Endothelial cell of umbilical vein (primary cell): ENCODE data around the gene TFF2. TPM values are rescaled to one million over a fixed set of nuclear protein-coding genes. Genes with fewer than 3 reads are reported as not detected.

Experiments
- BruUV-seq: library from RNA; stranded (reverse); fragments of 400-500 nt; replicated peaks from 2 replicates; lab custom pipeline; 2021; lab: Mats Ljungman, UMichigan
- CTCF ChIA-PET: fragments of 300-600, 350-600 bp; sonication (Branson Sonifier 250); formaldehyde crosslinking; loops from one replicate; lab custom pipeline; 2021; ENCODE audit warnings: antibody characterized with exemption, inconsistent platforms; lab: Charles Lee
- POLR2A ChIA-PET: fragments of 300-600, 350-600 bp; sonication (Branson Sonifier 250); formaldehyde crosslinking; loops from one replicate; lab custom pipeline; 2021; ENCODE audit warnings: antibody characterized with exemption, inconsistent platforms; lab: Charles Lee
- DNase-seq: peaks from one replicate; pipeline ENCODE4 v3.0.0-alpha.2; 2011; ENCODE audit warnings: low read depth, low spot score
- FAIRE-seq: peaks from 2 replicates; lab custom pipeline; 2011; peaks lifted over from hg19 to GRCh38; lab: Jason Lieb, UNC
- H2AFZ ChIP-seq: 2 replicates; pipeline ENCODE4 v1.6.0; 2012; ENCODE audit warnings: low read depth, low read length, control low read depth, inconsistent platforms
- H3K27ac ChIP-seq: 2 replicates; pipeline ENCODE4 v1.5.1; 2011; ENCODE audit warnings: low read depth, mild to moderate bottlenecking, control low read depth, low read length, moderate library complexity; ENCODE audit not compliant: insufficient read depth
- H3K27me3 ChIP-seq, 2 experiments: 2 replicates each; pipeline versions ENCODE4 v1.6.0 to v1.6.1; 2011; ENCODE audit warnings: low read length in 2 of 2, mixed read lengths in 1 of 2; ENCODE audit not compliant: control insufficient read depth in 2 of 2, insufficient read depth in 2 of 2
- H3K36me3 ChIP-seq, 2 experiments: 2 replicates in 1 of 2; 3 replicates in 1 of 2; pipeline ENCODE4 v1.5.1; 2011; ENCODE audit warnings: low read length in 2 of 2, mild to moderate bottlenecking in 1 of 2, moderate library complexity in 1 of 2; ENCODE audit not compliant: control insufficient read depth in 2 of 2, insufficient read depth in 2 of 2; ENCODE audit errors: extremely low read depth in 1 of 2
- H3K4me1 ChIP-seq: 3 replicates; pipeline ENCODE4 v1.5.1; 2011; ENCODE audit warnings: mild to moderate bottlenecking, low read length; ENCODE audit not compliant: control insufficient read depth, insufficient read depth; ENCODE audit errors: extremely low read depth
- H3K4me2 ChIP-seq: 2 replicates; pipeline ENCODE4 v1.6.1; 2011; ENCODE audit warnings: low read length, control low read depth, mixed read lengths; ENCODE audit not compliant: insufficient read depth
- H3K4me3 ChIP-seq, 3 experiments: fragments of 200-600 bp in 1 of 3; sonication (generic), shearing (Covaris generic) in 1 of 3; replicated peaks in 1 of 3; 2 replicates each; pipeline ENCODE4 v1.5.1; 2011 to 2016; ENCODE audit warnings: control low read depth in 3 of 3, low read length in 3 of 3, mild to moderate bottlenecking in 2 of 3, inconsistent platforms in 1 of 3, low read depth in 1 of 3, moderate library complexity in 1 of 3; ENCODE audit not compliant: insufficient read depth in 1 of 3
- H3K79me2 ChIP-seq: 2 replicates; pipeline ENCODE4 v1.6.0; 2012; ENCODE audit warnings: low read length, inconsistent platforms; ENCODE audit not compliant: control insufficient read depth, insufficient read depth
- H3K9ac ChIP-seq: replicated peaks from 2 replicates; pipeline ENCODE3; 2011; ENCODE audit warnings: low read length, control low read depth; ENCODE audit not compliant: insufficient read depth; ENCODE audit errors: extremely low read depth
- H3K9me1 ChIP-seq: replicated peaks from 3 replicates; pipeline ENCODE4 v1.6.0; 2011; ENCODE audit warnings: mild to moderate bottlenecking, low read length; ENCODE audit not compliant: control insufficient read depth, insufficient read depth; ENCODE audit errors: extremely low read depth
- H3K9me3 ChIP-seq: replicated peaks from 2 replicates; pipeline ENCODE4 v1.5.1; 2012; ENCODE audit warnings: low read length, inconsistent platforms; ENCODE audit not compliant: control insufficient read depth, insufficient read depth
- H4K20me1 ChIP-seq: replicated peaks from 2 replicates; pipeline ENCODE3; 2011; ENCODE audit warnings: mild to moderate bottlenecking, low read length; ENCODE audit not compliant: control insufficient read depth, insufficient read depth; ENCODE audit errors: extremely low read depth
- CTCF ChIP-seq, 2 donors: IDR thresholded peaks; 1 replicate in 1 of 2; 2 replicates in 1 of 2; pipeline ENCODE4 v1.5.1; 2011; ENCODE audit warnings: low read length in 2 of 2, mild to moderate bottlenecking in 2 of 2, moderate library complexity in 2 of 2, control low read depth in 1 of 2, inconsistent platforms in 1 of 2, low read depth in 1 of 2; ENCODE audit not compliant: insufficient read depth in 1 of 2; ENCODE audit errors: extremely low read depth in 1 of 2
- GATA2 ChIP-seq: IDR thresholded peaks from 2 replicates; pipeline ENCODE4 v1.7.0; 2011; ENCODE audit warnings: low read depth, mild to moderate bottlenecking, moderate library complexity, mixed read lengths, low read length; ENCODE audit not compliant: insufficient read length, insufficient read depth
- MYC ChIP-seq: IDR thresholded peaks from one replicate; pipeline ENCODE4 v1.6.1; 2011; ENCODE audit warnings: mild to moderate bottlenecking, low read depth, low read length
- POLR2A ChIP-seq: IDR thresholded peaks from 2 replicates; pipeline ENCODE4 v1.6.1; 2012; ENCODE audit warnings: low read depth, mild to moderate bottlenecking, control low read depth, low read length
- POLR2AphosphoS5 ChIP-seq: IDR thresholded peaks from 2 replicates; pipeline ENCODE4 v1.6.1; 2012; ENCODE audit warnings: low read depth, mild to moderate bottlenecking, control low read depth, low read length, moderate library complexity; ENCODE audit not compliant: insufficient read depth
- dilution Hi-C: fragments of 300-500 bp; cut with MboI; formaldehyde crosslinking; loops from one replicate; pipeline ENCODE4 v1.15.0; 2019; ENCODE audit warnings: low sequenced_read_pairs; ENCODE audit not compliant: extremely low pct_ligation_motif_present
- intact Hi-C: fragments of 100-400 bp; cut with micrococcal nuclease; formaldehyde crosslinking; loops from one replicate; pipeline ENCODE4 v1.10.0; 2022
- polyA plus RNA-seq, 4 experiments: library from polyadenylated mRNA; depleted of rRNA in 3 of 4; stranded (reverse) in 3 of 4; unstranded in 1 of 4; fragments of >200 nt; gene quantifications; 2 replicates each; pipeline versions ENCODE4 v1.2.1 to v1.2.3, GENCODE V29; 2011 to 2012; ENCODE audit warnings: missing spikeins in 1 of 4
- total RNA-seq: library from RNA; stranded (reverse); gene quantifications from 2 replicates; pipeline ENCODE4 v1.2.3, GENCODE V29; 2021

Gene TFF2
- total and polyA plus RNA-seq, 2 donors (not counting 3 experiments of a cell fraction or from before 2014, with no cell fraction given): not detected

DNA sequence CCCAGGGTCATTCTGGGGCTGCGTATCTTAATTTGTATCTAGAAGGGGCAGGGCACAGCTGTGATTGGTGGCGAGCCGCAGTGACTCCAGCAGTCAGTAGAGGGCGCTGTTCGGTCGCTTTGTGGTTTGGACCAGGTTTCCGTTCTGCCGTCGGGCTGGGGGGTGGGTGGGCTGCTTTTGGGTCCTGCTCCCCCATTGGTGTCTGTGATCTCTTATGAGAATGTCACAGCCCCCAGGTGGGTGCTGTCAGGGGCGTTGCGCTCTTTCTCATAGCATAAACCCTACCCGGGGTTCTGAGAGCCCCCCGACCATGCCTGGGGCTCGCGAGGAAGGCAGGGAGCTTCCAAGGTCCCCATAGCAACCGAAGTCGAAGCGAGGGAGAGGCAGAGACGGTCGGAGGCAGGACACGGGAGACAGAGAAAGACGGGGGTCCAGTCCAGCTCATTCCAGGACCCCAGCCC is 41.0 kb downstream of the TFF2 start:
- Histone ChIP-seq H4K20me1 (no peaks in the 10 kb centered on the region), H3K27ac (no peak overlapping the region), H3K9me3 (no peaks in the 10 kb centered on the region), H3K27me3 (peaks cover 2 to 6% of the 10 kb centered on the region in 2 experiments), H3K9ac (no peak overlapping the region), H3K9me1 (no peaks in the 10 kb centered on the region), H2AFZ (no peak overlapping the region), H3K4me2 (no peak overlapping the region), H3K4me3 (no peak overlapping the region), H3K36me3 (no peaks in the 10 kb centered on the region), H3K79me2 (no peaks in the 10 kb centered on the region), H3K4me1 (no peaks in the 10 kb centered on the region)
- ChIA-PET POLR2A (no interaction called here), CTCF (interaction anchor here (0.5 to 3.3 kb wide), 47 partner anchors 8 to 1141 kb away, joined by 3 to 33 read pairs (median 4); no protein-coding TSS in a partner anchor)
- dilution Hi-C loops: no loop called here
- no TSS peak for BruUV-seq
- intact Hi-C loops: loop anchor here (2.0 kb wide), 2 partner anchors 47 to 141 kb away; no protein-coding TSS in a partner anchor
- peak; percentile 57 for FAIRE-seq
- peak; percentile 30 for DNase-seq
- TF ChIP-seq POLR2A (no peak), POLR2AphosphoS5 (no peak), CTCF (IDR thresholded peaks at IDR 0.05; ENCODE audit: extremely low read depth in 1 of 2, insufficient read depth in 1 of 2, low read depth in 1 of 2, low read length in 2 of 2) (peak; percentile 71 to 88)

- H3K4me2 ChIP-seq: no peak overlapping the region
- H3K79me2 ChIP-seq: no peaks in the 10 kb centered on the region
- H2AFZ ChIP-seq: no peak overlapping the region
- H4K20me1 ChIP-seq: no peaks in the 10 kb centered on the region
- no peak for DNase-seq
- H3K9me3 ChIP-seq: no peaks in the 10 kb centered on the region
- H3K4me3 ChIP-seq: no peak overlapping the region
- ChIA-PET POLR2A (no interaction called here), CTCF (interaction anchor here (0.5 to 3.3 kb wide), 43 partner anchors 7 to 1140 kb away, joined by 3 to 33 read pairs (median 4); no protein-coding TSS in a partner anchor)
- no peaks in the 10 kb centered on the region for H3K9me1 ChIP-seq
- no peaks in the 10 kb centered on the region for H3K4me1 ChIP-seq
- BruUV-seq: no TSS peak
- no peak overlapping the region for H3K27ac ChIP-seq
- intact Hi-C loops (loop anchor here (2.0 kb wide), 2 partner anchors 46 to 142 kb away; no protein-coding TSS in a partner anchor), dilution Hi-C loops (no loop called here)
- H3K9ac ChIP-seq: no peak overlapping the region
- no peaks in the 10 kb centered on the region for H3K36me3 ChIP-seq
- TF ChIP-seq POLR2AphosphoS5 (no peak), MYC (no peak), GATA2 (peak; percentile 38)
- no peak for FAIRE-seq
- H3K27me3 ChIP-seq: peaks cover 2 to 3% of the 10 kb centered on the region in 2 experiments
These were observed 41.7 kb downstream of the TFF2 start for GRCh38 chr21:42308914-42309752.
